HG02623 (cell line): ENCODE measurements around the gene ASB2.

Experiments used
- ATAC-seq: cut with Tn5 transposase; IDR thresholded peaks from one replicate; pipeline ENCODE4 v1.9.1; 2021; ENCODE audit warnings: moderate library complexity; ENCODE audit not compliant: unreplicated experiment

The ASB2 gene

DNA sequence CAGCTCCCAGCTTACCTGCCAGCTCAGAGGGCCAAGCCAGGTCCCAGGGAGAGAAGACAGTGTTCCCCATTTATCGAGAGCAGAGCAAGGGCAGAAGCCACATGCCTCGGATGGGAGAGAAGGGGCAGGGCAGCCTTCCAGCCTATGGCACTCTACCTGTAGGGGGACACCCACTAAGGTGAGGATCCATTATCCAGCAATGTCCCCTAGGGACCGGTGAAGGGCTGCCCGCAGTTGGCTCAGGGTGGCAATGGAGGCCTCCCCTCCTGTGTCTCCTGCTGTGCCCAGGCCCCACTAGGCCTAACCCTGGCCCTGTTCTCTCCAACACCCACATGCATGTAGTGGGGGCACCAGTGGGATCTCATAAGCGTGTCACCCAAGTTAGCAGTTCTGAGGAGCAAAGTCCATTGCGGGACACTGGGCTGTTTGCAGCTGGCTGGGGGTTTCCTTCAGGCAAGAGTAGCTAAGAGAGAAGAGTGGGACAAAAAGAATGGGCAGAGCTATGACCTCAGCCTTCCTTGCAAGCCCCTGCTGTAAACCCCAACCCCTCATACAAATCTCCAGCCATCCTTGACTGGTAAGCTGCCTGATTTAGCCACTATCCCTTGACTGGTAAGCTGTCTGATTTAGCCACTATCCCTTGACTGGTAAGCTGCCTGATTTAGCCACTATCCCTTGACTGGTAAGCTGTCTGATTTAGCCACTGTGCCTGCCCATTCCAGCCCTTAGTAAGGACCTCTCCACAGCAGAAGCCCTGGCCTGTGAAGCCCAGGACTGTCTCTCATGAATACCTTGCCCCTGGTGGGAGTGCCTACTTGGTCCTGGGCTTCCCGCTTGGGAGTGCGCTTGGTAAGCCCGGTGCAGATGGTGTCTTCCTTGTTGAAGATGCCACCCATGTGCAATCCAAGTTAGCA lies 5.2 kb upstream of the ASB2 start:
- no peak for ATAC-seq

DNA sequence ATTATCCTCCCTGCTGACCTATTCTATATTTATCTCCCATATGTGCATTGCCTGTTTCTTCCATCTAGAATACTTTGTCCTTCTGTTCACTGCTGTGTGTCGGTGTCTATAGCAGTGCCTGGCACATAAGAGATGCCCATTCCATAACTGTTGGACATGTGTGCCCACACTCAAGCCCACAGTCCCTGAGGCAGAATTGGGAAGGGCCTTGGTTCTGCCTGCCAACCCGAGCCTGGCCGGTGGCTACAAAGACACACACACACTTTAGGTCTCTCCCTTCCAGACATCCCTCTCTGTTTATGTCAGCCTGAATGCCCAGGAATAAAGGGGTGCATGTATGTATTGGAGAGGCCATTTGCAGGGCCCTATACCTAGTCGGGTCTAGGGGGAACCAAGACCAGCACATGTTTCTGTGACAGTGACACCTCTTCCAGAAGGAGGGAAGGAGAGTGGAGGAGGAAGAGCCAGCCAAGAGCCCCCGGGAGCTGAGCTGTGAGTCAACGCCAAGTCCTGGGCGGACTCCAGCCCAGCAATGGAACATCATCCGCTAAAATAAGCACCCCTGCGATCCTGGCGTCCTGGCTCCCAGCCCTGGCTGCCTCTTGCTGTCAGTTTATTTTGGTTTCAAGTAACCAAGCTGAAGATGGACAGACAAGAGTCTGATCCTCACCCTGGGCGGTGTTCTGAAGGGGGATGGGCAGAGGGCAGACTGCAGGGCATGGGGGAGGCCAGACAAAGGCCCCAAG lies 4.3 kb upstream of the ASB2 start:
- no peak for ATAC-seq

DNA sequence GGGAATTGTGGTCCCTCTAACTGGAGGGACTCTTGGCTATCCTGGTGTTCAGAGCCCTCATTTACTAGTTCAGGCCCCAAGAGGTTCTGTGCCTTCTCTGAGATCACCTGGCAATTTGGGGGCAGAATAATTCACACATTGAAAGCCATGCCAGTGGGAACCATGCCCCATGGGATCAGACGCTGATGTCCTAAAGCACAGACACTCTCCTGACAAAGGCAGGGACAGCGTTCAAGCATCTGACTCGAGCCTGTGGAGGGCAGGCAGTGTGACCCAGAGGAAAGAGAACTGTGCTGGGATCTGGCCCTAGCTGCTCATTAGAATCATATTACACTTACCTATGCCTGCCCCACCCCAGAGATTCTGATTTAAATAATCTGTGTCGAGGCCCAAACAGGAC lies 2.4 kb upstream of the ASB2 start:
- no peak for ATAC-seq

DNA sequence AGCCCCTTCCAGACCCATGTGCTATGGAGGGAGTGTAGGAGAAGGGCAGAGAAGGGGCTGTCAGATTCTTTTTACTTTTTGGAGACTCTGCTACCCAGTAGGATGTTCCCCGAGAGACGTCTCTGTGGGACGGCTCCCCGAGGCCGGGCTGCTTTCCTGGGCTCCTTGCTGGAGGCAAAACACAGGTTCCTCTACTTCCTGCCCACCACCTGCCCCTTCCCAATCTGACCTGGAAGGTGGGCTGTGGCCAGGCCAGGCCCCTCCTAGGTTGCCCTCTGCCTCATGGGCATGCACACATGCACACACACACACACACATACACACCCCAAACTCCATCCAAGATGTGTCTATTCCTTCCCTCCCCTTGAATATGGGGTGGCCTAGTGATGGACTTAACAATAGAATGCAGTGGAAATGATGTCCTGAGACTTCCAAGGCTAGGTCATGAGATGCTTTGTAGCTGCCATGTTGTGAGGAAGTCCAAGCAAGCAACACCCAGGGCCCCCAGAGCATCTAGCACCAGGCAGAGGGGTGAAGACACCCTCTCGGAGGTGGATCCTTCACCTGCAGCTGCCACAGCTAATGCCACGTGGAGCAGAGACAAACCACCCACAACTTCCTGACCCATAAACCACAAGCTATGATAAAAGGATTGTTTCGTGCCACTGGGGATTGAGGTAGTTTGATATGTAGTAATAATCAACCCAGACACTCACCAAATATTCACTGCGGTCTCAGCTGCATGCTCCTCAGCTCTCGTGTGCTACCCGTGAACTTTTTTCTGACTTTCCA lies 1.6 kb upstream of the ASB2 start:
- peak; percentile 33 for ATAC-seq

DNA sequence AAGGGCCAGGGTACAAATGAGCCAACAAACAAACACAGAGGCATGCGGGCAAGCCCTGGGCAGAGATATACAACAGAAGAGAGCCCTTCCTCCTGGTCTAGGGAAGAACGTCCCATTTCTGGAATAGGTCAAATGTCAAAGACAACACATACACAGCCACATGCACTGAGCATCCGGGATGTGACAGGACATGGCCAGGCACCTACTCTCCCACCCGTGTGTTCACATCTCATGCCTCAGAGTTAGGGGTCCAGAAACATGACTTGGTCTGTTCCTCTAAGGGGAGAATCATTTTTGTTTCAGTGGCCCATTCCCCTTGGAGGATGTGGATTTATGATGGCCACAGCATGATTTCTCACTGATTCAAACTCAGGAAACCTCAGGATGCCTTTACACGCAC lies 801 bp upstream of the ASB2 start:
- ATAC-seq: no peak

DNA sequence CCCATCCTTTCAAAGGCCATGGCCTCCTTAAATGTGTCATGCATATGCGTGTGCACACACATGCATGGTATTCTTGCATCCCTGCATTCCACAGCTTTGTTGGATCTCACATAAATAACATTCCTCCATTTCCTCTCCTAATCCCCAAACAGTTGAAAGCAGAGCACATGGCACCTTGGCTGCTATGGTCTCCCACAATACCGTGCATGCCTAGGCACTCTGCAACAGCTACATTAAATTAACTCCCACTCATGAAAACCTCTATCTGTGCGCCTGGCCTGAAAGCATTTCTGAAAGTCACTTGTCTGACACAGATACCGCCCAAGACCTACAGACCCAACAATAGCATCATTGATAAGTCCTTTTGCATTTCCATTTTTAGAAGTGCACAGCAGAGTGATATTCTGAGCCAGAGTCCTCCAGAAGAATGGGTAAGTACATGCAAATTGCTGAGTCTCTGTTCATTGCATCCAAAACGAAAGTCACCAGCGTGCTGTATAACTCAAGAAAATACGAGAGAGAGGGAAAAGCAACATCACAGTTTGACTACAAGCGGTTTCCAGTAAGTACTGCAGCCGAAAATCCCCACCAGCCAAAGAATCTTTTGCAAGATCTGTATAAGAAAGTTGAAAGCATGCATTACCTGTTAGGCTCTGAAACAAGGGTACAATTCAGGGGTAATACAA lies 436 bp downstream of the ASB2 start:
- ATAC-seq: peak; percentile 69

DNA sequence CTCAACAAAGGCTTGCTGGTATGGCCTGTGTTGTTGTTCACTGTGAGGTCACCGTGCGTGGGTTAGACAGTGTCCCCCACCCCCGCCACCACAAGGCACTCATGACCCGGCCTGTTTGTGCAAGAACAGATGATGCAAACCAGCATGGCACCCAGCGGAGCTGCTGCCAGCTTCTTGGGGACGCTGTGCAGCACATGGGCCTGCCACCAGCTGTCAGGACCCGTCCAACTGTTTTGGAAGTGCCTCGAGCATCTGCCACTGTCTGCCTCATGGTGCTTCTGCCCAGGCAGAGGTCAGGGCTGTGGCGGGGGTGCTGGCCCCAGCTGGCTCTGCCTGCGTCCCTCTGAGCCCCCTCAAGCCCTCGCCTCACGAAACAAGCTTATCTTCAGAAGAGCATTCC lies 1.5 kb downstream of the ASB2 start:
- ATAC-seq: no peak

DNA sequence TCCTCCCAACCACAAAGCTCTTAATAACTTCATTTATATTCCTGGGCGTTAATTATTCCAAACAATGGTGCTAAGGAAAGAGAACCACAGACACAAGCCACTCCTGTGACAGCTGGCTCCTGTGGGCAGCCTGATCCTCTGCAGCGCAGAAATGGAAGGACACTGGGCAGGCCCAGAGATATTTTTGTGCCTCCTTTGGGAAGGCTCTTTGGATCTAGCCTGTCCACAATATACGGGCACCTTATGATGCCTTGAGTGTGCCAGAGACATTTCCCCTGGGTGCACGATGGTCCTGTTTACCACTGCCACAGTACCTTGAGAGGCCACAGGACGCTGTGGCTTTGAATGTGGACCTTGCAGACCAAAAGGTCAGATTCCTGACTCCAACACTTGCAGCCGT lies 2.1 kb downstream of the ASB2 start:
- ATAC-seq: no peak

DNA sequence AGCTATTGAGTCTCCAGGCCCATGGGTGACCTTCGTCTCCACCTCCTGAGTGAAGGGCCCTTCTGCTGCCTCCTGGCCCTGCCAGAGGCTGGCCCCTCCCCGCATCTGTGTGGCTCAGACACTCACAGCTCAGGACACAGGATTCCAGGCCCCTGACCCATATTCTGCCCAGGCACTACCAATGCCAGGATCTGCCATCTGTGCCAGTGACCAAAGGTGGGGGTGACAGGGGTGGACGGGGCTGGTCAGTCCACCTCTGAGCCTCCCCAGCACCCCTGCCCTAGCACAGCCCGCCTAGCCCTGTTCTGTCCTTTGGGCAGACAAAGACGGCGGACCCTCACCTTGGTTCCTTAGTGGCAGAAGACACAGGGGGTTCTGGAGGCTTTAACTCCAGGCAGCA lies 2.8 kb downstream of the ASB2 start:
- ATAC-seq: no peak

DNA sequence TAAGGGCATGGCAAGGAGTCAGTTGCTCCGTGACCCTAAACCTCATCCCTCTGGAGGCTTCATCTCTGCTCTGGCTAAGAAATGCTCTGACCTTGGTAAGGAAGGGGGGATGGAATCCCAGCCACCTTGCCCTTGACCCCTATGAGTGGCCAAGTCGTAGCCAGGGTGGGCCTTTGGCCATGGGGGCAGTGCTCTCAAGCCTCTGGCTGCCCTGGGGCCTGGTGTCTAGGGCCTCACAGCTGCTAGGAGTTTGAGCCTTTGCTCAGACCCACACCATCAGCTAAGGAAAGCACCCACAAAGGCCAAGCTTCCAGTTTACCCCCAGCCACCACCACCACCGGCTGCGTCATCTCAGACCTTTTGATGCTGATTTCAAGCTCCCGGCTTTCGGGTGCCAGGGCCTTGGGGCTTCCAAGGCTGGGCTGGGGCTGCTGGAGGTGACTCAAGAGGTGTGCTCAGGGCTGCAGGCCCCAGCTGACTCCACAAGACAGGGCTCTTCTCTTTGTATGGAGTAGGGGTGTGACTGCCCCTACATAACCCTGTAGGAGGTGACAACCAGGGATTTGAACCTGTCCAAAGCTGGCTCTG lies 3.7 kb downstream of the ASB2 start:
- ATAC-seq: no peak

DNA sequence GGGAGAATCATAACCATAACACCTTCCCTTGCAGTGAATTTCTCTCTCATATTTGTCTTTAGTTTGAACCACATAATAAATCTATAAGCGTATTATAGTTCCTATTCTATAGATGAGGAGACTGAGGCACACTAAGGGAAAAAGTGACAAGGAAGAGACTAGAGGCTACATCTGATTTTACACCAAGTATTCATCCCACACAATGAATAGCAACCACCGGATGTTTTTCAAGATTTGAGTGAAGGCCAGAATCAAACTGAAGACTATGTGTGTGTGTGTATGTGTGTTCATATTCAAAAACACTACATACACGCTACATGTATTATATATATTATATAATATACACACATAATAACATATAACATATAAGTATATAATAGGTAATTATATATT lies 4.7 kb downstream of the ASB2 start:
- no peak for ATAC-seq

DNA sequence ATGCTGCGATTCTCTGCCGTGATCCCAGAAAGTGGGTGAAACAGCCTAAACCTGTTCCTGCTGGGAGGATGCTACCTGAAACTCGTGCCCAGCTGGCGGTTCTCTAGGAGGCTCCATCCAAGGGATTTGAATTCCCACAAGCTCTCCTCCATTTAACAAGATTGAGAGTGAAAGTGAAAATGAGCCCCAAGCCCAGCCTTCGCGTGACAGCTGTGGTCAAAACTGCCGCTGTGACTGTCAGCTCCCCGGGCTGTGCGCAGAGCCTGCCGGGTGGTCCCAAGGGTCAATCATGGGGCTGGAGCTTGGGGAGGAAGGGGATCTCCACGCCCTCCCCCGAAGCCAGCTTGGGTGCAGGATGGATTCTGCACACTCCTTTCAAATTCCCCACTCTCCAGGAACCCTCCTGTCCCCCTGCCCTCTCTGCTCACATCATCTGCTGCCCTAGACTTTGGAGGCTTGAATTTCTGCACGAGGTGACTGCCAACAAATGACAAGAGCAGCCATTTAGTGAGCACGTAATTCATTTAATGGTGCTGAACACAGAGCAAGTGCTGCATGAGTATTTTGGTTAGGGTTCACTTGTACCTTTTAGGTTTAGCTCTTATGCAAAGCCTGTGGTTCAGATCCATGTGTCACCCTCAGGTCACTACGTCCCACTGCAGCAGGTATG lies 5.3 kb downstream of the ASB2 start:
- peak; percentile 30 for ATAC-seq

DNA sequence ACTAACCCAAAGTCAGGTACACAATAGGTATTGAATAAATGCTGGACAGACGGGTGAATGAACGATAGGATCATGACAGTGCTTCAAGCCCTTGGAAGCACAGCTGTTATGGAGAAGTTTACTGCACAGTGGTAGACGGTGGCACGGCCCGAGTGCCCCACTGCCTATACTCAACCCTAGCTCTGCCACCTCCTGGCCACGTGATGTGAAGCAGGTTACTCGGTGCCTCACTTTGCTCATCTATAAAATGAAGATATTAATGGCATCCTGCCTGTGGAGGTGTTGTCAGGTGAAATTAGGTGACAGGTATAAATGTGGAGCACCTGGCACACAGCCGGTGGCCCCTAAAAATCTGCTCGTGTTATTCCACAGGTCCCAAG lies 5.8 kb downstream of the ASB2 start:
- no peak for ATAC-seq

DNA sequence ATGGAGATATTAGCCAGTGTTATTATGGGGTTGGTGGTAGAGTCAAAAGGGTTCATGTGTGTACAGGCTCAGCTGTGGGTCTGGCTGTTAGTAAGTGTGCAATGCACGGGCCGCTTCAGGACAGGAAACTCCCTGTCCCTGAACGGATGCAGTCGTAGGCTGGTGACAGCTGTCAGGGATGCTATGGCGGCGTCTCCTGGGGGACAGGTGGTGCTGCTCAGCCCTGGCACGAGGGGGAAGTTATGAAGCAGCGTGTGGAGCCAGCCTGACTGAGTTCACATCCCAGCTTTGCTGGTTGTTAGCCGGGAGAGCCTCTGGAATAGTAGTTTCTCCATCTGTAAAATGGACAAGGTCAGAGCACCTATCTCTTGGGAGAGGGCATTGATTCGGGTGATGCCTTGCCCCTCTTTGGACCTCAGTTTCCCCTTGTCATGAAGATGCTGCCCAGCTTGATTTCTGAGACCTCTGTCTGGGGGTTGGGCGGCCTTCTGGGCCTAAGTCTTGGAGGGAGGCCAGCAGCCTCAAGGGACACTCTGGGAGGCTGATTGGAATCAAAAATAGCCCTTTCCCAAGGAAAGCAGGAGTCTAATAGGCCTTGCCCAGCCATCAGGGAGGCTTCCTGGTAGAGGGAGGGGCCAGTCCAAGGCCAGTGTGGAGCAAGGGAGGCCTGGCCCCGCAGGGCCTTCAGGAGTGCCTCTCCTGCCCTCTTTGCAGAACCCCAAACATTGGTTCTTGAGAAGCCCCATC lies 7.1 kb downstream of the ASB2 start:
- no peak for ATAC-seq

DNA sequence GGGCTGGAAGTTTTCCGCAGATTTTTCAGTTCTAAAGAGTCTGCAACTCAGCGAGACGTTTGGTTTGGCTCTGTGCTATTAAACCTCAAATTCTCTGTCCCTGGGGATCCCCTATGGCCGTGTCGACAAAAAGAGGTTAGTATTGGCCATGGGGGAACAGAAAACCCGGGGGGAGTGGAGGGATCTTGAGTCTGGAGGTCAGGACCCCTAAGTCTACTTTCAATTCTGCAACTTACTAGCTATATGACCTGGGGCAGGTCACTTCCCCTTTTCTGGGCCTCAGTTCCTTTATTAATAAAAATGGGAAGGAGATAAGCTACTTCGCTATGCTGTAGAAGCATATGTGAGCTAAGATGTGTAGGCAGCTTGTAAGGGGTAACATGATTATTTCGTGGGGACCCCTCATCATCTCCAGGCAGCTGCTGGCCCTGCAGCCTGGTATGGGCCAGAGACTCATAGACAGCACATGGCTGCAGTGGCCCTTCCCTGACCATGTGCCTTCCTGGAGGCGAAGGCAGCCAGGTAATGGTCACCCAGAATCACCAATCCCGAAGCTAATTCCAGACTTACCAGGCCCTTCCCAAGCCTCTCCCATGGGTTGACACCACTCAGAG lies 8.6 kb downstream of the ASB2 start:
- ATAC-seq: peak; percentile 33

DNA sequence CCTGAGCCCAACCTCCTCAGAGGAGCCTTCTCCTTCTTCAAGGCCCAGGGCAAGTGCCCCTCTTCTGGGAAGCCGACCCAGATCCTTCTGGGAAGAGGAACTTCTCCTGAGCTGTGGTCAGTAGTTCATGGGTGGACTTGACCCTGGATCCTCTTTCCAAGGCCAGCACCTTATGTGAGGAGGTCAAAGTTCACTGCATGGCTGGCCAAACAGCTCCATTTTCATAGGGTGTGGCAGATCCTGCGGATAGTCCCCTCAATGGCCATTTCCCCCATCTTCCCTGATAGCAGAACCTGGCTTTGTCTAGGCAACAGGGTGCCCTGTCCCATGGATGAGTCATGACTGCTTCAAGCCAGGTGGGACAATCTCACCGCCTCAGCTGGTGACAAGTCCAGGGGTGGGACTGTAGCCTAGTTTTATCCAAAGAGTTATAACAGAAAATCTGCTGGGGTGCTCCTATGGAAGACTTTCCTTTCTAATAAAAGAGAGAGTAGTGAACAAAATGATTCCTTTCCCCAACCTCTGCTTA lies 10.4 kb downstream of the ASB2 start:
- ATAC-seq: no peak

DNA sequence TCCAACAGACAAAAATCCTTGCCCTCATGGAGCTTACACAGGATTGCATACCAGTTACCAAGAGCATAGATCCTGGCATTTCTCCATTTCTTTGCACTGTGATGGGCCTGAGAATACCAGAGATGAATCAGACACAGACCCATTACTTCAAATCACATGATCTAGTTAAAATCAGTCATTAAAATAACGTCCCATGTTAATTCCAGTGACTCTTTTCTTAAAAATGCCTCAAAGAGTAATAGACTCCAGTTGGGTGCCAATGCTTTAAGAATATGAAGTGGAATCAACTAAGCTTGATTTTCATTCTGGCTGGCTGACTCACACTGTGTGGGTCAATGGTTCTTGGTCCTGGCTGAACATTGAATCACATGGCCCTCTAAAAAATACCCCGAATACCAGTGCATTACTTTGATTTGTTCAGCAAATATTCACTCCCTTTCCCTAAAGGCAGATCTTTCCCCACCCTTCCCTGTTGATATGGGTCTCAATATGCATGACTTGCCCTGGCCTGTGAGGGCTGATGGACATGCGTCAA lies 11.0 kb downstream of the ASB2 start:
- no peak for ATAC-seq

DNA sequence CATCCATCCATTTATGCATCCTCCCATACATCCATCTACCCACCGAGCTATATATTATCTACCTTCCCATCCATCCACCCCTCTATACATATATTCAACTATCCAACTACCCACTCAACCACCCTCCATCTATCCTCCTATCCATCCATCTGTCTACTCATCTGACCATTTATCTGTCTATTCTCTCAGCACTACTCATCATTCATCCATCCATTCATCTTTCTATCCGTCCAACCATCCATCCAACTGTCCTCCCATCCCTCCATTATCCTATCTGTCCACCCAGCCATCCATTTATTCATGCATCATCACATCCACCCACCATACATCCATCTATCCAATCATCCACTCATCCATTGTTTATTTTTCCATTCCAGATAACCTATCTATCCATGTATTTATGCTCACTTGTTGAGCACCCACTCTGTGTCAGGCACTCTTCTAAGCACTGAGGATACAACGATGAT lies 11.5 kb downstream of the ASB2 start:
- no peak for ATAC-seq
